Body of pancreas (tissue), 4 donors: ENCODE results near the gene CPEB1.

Experiments
- CTCF ChIP-seq, 7 experiments: fragments of 450-650 bp in 4 of 7; fragments of 200-600 bp in 3 of 7; sonication (generic) in 3 of 7; IDR thresholded peaks; one replicate each; pipeline ENCODE4 v1.5.1; 2016 to 2019; ENCODE audit warnings: antibody characterized with exemption in 7 of 7
- POLR2A ChIP-seq, 3 donors: fragments of 450-650 bp; IDR thresholded peaks; one replicate each; pipeline ENCODE4 v1.6.1; 2016; ENCODE audit warnings: antibody characterized with exemption in 3 of 3, mild to moderate bottlenecking in 2 of 3

GRCh38 chr15:82647835-82648256, 683 bp upstream of the CPEB1 start:
- TF ChIP-seq POLR2A (IDR thresholded peaks at IDR 0.05) (no peak), CTCF (IDR thresholded peaks at IDR 0.05) (no peak)
